ENCODE measurements around the gene RPUSD1. TPM values are rescaled to one million over a fixed set of nuclear protein-coding genes. Genes with fewer than 3 reads are reported as not detected.

RPUSD1 gene
- total RNA-seq, 4 donors from 2014 or later, result 16.1 to 71.4 (median 24.8) TPM

GRCh38 chr16:792221-792995, 4.2 kb upstream of the RPUSD1 start:
- Histone ChIP-seq H3K4me1 (peaks cover 9 to 16% (median 12%) of the 10 kb centered on the region in 4 donors), H3K27ac (no peak overlapping the region), H3K4me3 (no peak overlapping the region), H3K9me3 (no peaks in the 10 kb centered on the region), H3K27me3 (no peaks in the 10 kb centered on the region), H3K36me3 (no peaks in the 10 kb centered on the region)
- intact Hi-C loops (cut with DNase I; ENCODE audit: low total_unique reads), result no loop called here
- no peak for TF ChIP-seq EP300 (IDR thresholded peaks at IDR 0.05; ENCODE audit: low read depth)
- TF ChIP-seq POLR2AphosphoS5 (IDR thresholded peaks at IDR 0.05), result no peak
- TF ChIP-seq POLR2A (IDR thresholded peaks at IDR 0.05), result no peak
- TF ChIP-seq CTCF (IDR thresholded peaks at IDR 0.05), result no peak
- in situ Hi-C loops (cut with MboI; ENCODE audit: low pct_ligation_motif_present in 1 of 4, low pct_unique_long_range_greater_than_20kb in 1 of 4, low sequenced_read_pairs in 3 of 4), result no loop called here
- no peak for DNase-seq
- whole genome bisulfite sequencing, 2 donors (ENCODE audit: low coverage in 1 of 2), result 94% methylated on average over 38 of the region's 46 CpGs; no CpG with 5 or more reads in 1 of the 2 donors

- Histone ChIP-seq H3K36me3 (no peaks in the 10 kb centered on the region), H3K4me3 (no peak overlapping the region), H3K9me3 (no peaks in the 10 kb centered on the region), H3K27me3 (no peaks in the 10 kb centered on the region), H3K27ac (no peak overlapping the region), H3K4me1 (peaks cover 14 to 22% (median 18%) of the 10 kb centered on the region in 4 donors)
- WGBS, 2 donors (ENCODE audit: low coverage in 1 of 2), result 97 to 100% methylated on average over 1 to 20 of the region's 23 CpGs
- in situ Hi-C loops (cut with MboI; ENCODE audit: low pct_ligation_motif_present in 1 of 4, low pct_unique_long_range_greater_than_20kb in 1 of 4, low sequenced_read_pairs in 3 of 4), result no loop called here
- DNase-seq, result no peak
- intact Hi-C loops (cut with DNase I; ENCODE audit: low total_unique reads), result no loop called here
- TF ChIP-seq POLR2AphosphoS5 (IDR thresholded peaks at IDR 0.05) (no peak), CTCF (IDR thresholded peaks at IDR 0.05) (no peak), EP300 (IDR thresholded peaks at IDR 0.05; ENCODE audit: low read depth) (no peak), POLR2A (IDR thresholded peaks at IDR 0.05) (no peak)
Observed at GRCh38 chr16:791131-791530, 3.0 kb upstream of the RPUSD1 start.

- Histone ChIP-seq H3K27me3 (no peaks in the 10 kb centered on the region), H3K4me3 (no peak overlapping the region), H3K9me3 (no peaks in the 10 kb centered on the region), H3K4me1 (peaks cover 14 to 22% (median 18%) of the 10 kb centered on the region in 4 donors), H3K27ac (no peak overlapping the region), H3K36me3 (no peaks in the 10 kb centered on the region)
- no peak for DNase-seq
- in situ Hi-C loops (cut with MboI; ENCODE audit: low pct_ligation_motif_present in 1 of 4, low pct_unique_long_range_greater_than_20kb in 1 of 4, low sequenced_read_pairs in 3 of 4), result no loop called here
- intact Hi-C loops (cut with DNase I; ENCODE audit: low total_unique reads), result no loop called here
- TF ChIP-seq POLR2A (IDR thresholded peaks at IDR 0.05) (no peak), EP300 (IDR thresholded peaks at IDR 0.05; ENCODE audit: low read depth) (no peak), CTCF (IDR thresholded peaks at IDR 0.05) (no peak), POLR2AphosphoS5 (IDR thresholded peaks at IDR 0.05) (no peak)
- 97% methylated on average over 14 of the region's 17 CpGs; no CpG with 5 or more reads in 1 of the 2 donors for WGBS, 2 donors (ENCODE audit: low coverage in 1 of 2)
Observed at GRCh38 chr16:790086-790485, 1.9 kb upstream of the RPUSD1 start.

GRCh38 chr16:789191-789850, 1.1 kb upstream of the RPUSD1 start:
- 77% methylated on average over 32 of the region's 33 CpGs; no CpG with 5 or more reads in 1 of the 2 donors for WGBS, 2 donors (ENCODE audit: low coverage in 1 of 2)
- peaks cover 14 to 22% (median 18%) of the 10 kb centered on the region in 4 donors for H3K4me1 ChIP-seq
- no peak overlapping the region for H3K27ac ChIP-seq
- TF ChIP-seq POLR2A (IDR thresholded peaks at IDR 0.05) (no peak), EP300 (IDR thresholded peaks at IDR 0.05; ENCODE audit: low read depth) (no peak), POLR2AphosphoS5 (IDR thresholded peaks at IDR 0.05) (no peak), CTCF (IDR thresholded peaks at IDR 0.05) (no peak)
- in situ Hi-C loops (cut with MboI; ENCODE audit: low pct_ligation_motif_present in 1 of 4, low pct_unique_long_range_greater_than_20kb in 1 of 4, low sequenced_read_pairs in 3 of 4) (loop anchor here in 2 of 4 donors (5.0 to 10.0 kb wide), 2 partner anchors 75 to 77 kb away; partner anchors contain the start of gene METRN (in 1 of the 2)), intact Hi-C loops (cut with DNase I; ENCODE audit: low total_unique reads) (loop anchor here (5.0 kb wide), 1 partner anchor 77 kb away; no protein-coding TSS in a partner anchor)
- H3K9me3 ChIP-seq, result no peaks in the 10 kb centered on the region
- no peak for DNase-seq
- H3K27me3 ChIP-seq, result no peaks in the 10 kb centered on the region
- H3K4me3 ChIP-seq, result peak overlapping the region in 3 of 4 donors; percentile 75 to 99 (median 83)
- H3K36me3 ChIP-seq, result no peaks in the 10 kb centered on the region

Measured in transverse colon (tissue), 4 donors.